ENCODE results near the gene RAB11FIP4. TPM values are rescaled to one million over a fixed set of nuclear protein-coding genes. Genes with fewer than 3 reads are reported as not detected.

RAB11FIP4 gene
- total and polyA plus RNA-seq, 2 experiments from 2014 or later = 8.8 to 23.4 TPM

- DNase-seq (ENCODE audit: low read depth in 1 of 2, low spot score in 1 of 2) = no peak
- Histone ChIP-seq H3K4me1 (ENCODE audit: low read depth) (peaks cover 9% of the 10 kb centered on the region), H3K36me3 (no peaks in the 10 kb centered on the region), H3K27ac (no peak overlapping the region), H3K27me3 (no peaks in the 10 kb centered on the region), H3K9me3 (ENCODE audit: low read depth) (no peaks in the 10 kb centered on the region), H3K4me3 (no peak overlapping the region)
- TF ChIP-seq, protein P1, sequence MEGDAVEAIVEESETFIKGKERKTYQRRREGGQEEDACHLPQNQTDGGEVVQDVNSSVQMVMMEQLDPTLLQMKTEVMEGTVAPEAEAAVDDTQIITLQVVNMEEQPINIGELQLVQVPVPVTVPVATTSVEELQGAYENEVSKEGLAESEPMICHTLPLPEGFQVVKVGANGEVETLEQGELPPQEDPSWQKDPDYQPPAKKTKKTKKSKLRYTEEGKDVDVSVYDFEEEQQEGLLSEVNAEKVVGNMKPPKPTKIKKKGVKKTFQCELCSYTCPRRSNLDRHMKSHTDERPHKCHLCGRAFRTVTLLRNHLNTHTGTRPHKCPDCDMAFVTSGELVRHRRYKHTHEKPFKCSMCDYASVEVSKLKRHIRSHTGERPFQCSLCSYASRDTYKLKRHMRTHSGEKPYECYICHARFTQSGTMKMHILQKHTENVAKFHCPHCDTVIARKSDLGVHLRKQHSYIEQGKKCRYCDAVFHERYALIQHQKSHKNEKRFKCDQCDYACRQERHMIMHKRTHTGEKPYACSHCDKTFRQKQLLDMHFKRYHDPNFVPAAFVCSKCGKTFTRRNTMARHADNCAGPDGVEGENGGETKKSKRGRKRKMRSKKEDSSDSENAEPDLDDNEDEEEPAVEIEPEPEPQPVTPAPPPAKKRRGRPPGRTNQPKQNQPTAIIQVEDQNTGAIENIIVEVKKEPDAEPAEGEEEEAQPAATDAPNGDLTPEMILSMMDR (IDR thresholded peaks at IDR 0.05; ENCODE audit: low read depth, low read length) = no peak
Observed at GRCh38 chr17:31472137-31472536, 80.7 kb downstream of the RAB11FIP4 start.

DNA sequence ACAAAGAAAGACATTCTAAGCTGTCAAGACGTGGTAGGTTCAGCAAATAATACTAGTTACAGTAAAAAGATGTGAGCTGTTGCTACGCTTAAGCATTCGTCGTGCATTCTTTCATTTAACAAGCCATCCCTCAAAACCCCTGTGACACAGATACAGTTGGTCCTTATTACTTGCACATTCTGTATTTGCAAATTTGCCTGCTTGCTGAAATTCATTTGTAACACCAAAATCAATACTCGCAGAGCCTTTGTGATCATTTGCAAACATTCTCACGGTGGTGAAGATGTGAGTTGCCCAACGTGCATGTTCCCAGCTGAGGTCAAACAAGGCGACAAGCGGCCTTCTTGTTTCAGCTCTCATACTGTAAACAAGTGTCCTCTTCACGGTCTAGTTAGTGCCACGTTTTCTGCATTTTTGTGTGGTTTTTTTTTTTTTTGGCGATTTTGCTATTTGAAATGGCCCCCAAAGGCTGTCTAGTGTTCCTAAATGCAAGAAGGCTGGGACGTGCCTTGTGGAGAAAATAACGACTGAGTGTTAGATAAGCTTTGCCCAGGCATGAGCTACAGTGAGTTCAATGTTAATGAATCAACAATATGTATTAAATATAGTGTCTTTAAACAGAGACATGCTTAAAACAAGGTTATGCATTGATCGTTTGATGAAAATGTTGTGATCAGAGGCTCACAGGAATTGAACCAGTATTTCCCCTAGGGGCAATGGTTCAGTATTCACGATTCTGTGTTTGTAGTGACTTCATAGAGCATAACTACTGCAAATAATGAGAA lies 84.1 kb downstream of the RAB11FIP4 start:
- no peaks in the 10 kb centered on the region for H3K27me3 ChIP-seq

DNA sequence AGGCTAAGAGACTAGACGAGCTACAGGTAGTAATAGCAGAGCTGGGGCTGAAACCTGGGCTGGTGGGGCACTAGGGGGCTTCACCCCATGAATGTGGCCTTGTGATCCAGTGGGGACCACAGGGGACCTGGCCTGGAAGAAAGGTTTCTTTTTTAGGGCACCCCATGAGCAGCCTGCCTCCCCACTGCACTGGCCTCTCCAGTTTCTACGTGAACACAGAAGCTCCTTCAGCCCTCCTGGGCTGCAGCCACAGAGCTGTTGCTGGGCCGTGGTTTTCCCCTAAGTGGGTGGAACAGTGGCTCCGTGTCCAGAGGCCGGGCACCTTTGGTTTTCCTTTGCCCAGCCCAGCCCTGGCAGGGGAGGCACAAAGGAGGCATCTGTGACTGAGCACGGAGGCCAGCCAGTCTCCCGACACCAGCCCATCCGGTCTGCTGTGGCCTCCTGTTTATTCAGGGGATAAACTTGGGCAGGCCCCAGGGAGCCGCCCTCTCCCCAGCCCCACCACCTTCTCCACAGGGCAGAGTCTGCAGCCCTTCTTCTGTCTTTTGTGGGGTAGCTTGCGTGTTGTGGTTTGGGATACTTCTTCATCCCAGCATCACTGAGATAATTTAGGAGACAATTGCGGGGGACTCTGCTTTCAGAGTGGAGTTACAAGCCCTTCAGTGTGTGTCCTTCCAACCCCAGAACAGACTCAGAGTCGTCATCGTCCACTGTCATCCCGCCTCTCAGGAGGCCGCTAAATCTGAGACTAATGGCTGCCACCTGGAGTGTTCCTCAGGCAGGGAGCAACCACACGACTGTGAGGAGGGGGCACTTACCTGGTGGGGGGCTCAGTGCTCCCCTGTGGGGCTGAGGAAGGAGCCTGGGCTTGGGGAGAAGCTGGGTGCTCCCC lies 85.3 kb downstream of the RAB11FIP4 start:
- H3K4me3 ChIP-seq = no peak overlapping the region
- no peaks in the 10 kb centered on the region for H3K9me3 ChIP-seq (ENCODE audit: low read depth)
- DNase-seq (ENCODE audit: low read depth in 1 of 2, low spot score in 1 of 2) = no peak
- no peak overlapping the region for H3K27ac ChIP-seq
- H3K36me3 ChIP-seq = no peaks in the 10 kb centered on the region
- H3K4me1 ChIP-seq (ENCODE audit: low read depth) = no peaks in the 10 kb centered on the region
- TF ChIP-seq, protein P1 (IDR thresholded peaks at IDR 0.05; ENCODE audit: low read depth, low read length) = no peak
- no peaks in the 10 kb centered on the region for H3K27me3 ChIP-seq

More for the DNA sequence above, 84.1 kb downstream of the RAB11FIP4 start:
- H3K9me3 ChIP-seq (ENCODE audit: low read depth) = no peaks in the 10 kb centered on the region
- H3K27ac ChIP-seq = no peak overlapping the region
- no peak for DNase-seq (ENCODE audit: low read depth in 1 of 2, low spot score in 1 of 2)
- TF ChIP-seq, protein P1 (IDR thresholded peaks at IDR 0.05; ENCODE audit: low read depth, low read length) = no peak
- H3K4me3 ChIP-seq = no peak overlapping the region
- no peaks in the 10 kb centered on the region for H3K36me3 ChIP-seq
- no peaks in the 10 kb centered on the region for H3K4me1 ChIP-seq (ENCODE audit: low read depth)

- Histone ChIP-seq H3K4me3 (no peak overlapping the region), H3K9me3 (ENCODE audit: low read depth) (no peaks in the 10 kb centered on the region), H3K4me1 (ENCODE audit: low read depth) (no peaks in the 10 kb centered on the region), H3K27ac (no peak overlapping the region), H3K27me3 (no peaks in the 10 kb centered on the region), H3K36me3 (no peaks in the 10 kb centered on the region)
- TF ChIP-seq, protein P1 (IDR thresholded peaks at IDR 0.05; ENCODE audit: low read depth, low read length) = no peak
- DNase-seq (ENCODE audit: low read depth in 1 of 2, low spot score in 1 of 2) = no peak
Observed at GRCh38 chr17:31477417-31478055, 86.1 kb downstream of the RAB11FIP4 start.

DNA sequence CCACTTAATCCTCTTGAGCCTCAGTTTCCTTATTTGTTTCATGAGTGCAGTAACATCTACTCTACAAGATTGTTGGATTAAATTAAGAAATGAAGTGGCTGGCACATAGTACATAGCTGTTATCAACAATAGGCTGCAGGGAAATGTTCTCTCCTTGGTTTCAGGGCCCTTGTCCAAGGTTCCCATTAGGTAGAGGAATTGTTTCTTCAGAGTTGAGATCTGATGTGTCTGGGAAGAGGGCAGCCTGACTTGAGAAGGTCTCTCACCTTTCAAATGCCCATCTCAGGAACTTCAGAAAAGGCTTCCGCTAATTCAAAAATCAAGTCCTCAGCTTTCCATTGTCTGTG lies 87.6 kb downstream of the RAB11FIP4 start:
- Histone ChIP-seq H3K27ac (no peak overlapping the region), H3K4me3 (no peak overlapping the region), H3K9me3 (ENCODE audit: low read depth) (no peaks in the 10 kb centered on the region), H3K4me1 (ENCODE audit: low read depth) (no peaks in the 10 kb centered on the region), H3K27me3 (no peaks in the 10 kb centered on the region), H3K36me3 (no peaks in the 10 kb centered on the region)
- TF ChIP-seq, protein P1 (IDR thresholded peaks at IDR 0.05; ENCODE audit: low read depth, low read length) = no peak
- no peak for DNase-seq (ENCODE audit: low read depth in 1 of 2, low spot score in 1 of 2)

Data from cardiac muscle cell (in vitro differentiated cells and primary cell).